Activated CD4-positive, alpha-beta T cell treated with anti-CD3 and anti-CD28 coated beads, Interleukin-2, amount 50 U/mL, for 24 hours (primary cell): ENCODE data around the gene PAM.

Experiments used
- DNase-seq, 2 donors: peaks; one replicate each; pipeline ENCODE4 v3.0.0-alpha.2; 2020; ENCODE audit warnings: low read depth in 1 of 2, low spot score in 1 of 2

PAM gene

DNA sequence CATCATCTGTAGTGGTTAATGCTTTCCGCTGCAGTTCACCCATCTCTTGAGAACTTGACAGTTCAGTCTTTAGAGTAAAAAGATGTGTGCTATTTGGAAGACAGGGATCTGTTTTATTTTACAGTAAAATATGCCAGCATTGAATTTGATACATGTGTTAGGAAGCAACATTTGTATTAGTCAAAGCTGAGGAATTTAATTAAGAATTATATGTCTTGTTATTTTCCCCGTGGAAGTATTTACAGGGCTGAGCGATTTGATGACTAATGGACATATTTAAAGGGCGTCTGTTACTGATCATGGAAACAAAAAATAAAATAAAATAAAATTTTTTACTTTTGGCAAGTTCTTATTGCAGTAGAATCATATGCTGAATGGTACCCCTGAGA, 101.3 kb downstream of the PAM start:
- DNase-seq: no peak

DNA sequence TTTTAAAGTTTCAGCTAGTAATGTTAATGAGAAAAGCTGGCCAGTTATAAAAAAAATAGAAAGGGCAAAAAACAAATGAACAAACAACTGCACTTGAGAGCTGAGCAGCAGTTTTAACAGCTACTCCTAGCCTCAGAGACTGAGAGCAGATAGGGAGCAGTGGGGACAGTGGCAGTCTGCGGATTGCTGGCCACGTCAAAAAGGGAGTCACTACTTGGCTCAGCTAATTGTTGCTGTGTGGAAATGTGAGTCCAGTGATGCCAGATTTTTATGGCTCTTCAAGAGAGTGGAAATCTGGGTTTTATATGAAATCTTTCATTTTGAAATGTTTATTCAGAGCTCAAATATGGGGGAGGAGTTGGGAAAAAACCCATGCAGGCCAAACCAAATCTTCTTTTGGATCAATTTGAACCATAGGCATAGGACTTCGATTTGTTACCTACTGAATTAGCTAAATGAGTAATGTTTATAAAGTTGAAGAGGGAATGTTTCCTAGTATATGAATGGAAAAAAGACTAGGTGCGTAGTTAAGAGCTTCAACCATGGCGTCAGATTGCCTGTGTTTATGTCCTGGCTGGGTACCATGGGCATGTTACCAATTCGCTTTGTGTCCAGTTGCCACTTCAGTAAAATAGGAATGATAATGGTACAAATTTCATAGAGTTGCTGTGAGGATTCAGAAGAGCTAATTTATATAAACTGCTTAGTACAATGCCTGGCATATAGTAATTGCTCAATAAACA, 102.1 kb downstream of the PAM start:
- no peak for DNase-seq

DNA sequence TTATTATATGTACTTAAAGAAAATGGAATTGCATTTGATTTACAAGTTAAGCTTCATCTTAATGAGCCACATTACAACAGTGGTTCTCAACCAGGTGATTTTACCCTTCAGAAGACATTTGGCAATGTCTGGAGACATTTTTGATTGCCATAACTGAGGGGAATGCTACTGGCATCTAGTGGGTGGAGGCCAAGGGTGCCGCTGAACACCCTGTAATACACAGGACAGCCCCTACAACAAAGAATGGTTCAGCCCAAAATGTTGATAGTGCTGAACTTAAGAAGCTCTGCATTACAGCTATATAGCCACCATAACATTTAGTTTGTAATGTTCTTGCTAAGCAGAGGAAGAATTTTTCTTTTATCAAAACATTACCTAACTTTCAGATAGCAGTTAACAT, 103.1 kb downstream of the PAM start:
- no peak for DNase-seq

DNA sequence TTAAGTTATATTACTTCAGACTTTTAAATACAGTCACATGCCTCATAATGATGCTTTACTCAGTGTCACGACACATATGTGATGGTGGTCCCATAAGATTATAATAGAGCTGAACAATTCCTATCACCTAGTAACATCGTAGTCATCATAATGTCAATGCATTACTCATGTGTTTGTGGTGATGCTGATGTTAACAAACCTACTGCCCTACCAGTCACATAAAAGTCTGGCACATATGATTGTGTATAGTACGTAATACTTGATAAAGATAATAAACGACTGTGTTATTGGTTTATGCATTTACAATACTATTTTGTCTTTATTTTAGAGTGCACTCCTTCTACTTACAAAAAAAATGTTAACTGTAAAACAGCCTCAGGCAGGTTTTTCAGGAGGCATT, 103.7 kb downstream of the PAM start:
- no peak for DNase-seq

DNA sequence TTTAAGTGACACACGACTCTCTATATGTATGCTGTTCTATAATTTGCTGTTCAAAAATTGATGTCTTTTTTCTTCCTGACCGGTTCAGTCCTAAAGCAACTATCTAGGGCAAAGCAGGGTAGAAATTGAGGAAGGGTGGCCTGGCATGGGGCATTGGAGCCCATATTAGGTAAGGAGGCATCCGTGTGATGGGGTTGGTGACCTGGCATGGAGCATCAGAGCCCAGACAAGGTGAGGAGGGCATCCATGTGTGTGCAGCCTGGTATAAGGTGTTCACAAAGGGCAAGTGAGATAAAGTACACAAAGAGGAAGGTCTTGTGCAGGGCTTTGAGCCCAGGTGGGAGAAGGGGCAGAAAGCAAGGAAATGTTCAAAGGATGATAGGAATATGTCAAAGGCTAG, 104.9 kb downstream of the PAM start:
- DNase-seq: no peak

DNA sequence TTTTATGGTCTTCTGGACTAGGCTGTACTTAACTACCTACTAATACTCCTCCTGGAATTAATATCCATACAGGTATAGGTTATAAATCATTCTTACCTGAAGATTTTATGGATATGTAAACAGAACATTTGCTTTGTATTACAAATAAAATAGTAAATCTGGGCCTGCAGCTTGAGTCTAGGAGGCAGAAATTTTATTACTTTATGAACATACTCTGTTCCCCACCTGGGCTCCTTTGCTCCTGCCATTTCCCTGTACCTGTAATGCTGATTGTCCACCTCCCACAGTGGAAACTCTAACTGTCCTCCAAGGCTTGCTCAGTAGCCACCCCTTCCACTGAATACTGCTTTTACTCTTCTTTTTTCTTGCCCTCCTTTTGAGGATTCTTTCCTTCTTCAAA, 108.0 kb downstream of the PAM start:
- no peak for DNase-seq

DNA sequence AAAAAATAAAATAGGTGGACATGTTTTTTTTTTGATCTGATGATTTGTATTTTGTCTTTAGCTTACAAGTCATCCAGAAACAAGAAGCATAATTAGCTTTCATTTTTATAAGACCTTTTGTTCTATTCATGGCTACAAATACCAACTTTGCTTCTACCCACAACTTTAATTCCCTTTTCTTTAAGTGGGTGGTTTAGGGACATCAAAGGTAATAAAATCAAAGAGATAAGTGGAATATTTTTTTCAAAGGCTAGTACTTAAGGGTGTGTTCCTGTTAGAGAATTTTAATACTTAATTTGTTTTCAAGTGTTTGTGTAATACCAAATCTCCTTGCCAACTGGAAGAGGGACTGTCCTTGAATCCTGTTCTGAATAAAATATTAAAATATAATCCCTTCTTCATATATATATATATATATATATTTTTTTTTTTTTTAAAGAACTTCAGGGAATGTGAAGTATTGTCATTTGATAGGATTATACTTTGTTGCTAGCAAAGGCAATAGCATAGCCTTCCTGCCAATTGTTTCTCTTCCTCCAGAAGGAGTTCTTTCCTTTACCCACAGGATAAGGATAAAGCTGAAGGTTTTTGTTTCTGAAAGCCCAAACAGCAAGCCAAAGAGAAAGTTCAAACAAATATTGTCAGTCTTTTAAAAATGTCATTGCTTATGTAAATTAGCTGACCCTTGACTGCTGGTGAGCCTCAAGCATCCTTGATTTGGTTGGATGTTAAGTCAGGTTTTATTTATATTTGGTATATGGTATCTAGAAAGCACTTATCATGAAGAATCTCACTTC, 108.9 kb downstream of the PAM start:
- no peak for DNase-seq

DNA sequence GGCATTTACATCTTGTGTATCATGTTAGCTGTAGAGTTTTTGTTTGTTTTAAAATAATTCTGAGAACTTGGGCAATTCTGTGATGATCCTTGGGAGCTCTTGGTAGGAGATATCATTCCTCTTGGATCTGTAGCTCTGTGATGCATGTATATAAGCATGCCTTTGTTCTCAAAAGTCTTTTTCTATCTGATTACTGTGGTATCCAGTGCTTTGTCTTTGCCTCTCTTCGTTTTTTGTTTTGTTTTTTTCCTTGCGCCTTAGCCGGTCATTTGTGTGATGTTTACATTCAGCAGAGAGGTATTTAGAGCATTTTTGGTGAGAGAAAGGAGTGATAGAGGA, 110.0 kb downstream of the PAM start:
- DNase-seq: no peak

DNA sequence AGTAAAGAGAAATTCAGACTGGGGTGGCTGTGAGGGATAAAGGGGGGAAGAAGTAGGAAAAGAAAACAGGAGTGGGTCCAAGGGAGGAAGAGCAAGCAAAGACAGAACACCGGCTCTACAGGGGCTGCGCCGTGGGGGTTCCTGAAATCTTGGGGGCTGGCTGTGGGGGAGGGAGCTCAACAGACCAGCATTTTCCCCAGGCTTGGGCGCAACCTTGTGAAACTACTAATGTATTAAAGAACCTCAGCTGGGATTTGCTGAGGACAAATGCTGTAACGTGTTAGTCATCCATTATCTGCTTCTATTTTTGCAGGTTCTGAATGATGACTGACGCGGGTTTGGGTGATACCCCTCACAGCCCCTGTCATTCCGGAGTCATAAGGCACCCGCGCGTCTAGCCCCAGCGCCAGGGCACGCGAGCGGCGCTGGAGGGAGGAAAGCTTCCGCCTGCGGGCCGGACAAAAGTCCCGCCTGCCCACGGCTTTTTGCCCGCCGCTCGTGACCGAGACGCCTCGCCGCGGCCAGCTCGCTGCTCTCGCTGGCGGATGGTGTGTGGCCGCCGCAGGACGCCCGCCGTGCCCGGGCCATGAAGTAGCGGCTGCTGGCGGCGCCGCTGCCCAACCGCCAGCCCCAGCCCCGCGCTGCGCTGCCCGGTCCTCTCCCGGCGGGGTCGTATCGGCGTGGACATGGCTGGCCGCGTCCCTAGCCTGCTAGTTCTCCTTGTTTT, 110.6 kb downstream of the PAM start:
- DNase-seq: peak in 1 of 2 donors; percentile 38

DNA sequence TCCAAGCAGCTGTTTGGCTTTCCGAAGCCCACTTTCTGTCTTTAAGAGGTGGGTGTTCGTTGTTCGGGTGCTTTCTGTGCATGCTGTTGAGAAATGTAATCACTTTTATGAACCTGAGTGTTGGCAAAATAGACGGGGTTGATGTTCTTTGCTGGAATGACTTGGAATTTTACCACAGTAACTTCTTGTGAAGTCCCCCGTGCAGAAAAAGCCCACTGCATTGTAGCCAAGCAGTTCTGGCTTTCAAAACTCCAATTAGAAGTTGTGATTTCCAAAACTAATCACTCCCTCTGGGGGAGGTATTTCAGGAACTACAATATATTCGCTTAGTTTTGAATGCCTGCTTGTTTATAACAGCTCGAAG, 111.1 kb downstream of the PAM start:
- DNase-seq: no peak

DNA sequence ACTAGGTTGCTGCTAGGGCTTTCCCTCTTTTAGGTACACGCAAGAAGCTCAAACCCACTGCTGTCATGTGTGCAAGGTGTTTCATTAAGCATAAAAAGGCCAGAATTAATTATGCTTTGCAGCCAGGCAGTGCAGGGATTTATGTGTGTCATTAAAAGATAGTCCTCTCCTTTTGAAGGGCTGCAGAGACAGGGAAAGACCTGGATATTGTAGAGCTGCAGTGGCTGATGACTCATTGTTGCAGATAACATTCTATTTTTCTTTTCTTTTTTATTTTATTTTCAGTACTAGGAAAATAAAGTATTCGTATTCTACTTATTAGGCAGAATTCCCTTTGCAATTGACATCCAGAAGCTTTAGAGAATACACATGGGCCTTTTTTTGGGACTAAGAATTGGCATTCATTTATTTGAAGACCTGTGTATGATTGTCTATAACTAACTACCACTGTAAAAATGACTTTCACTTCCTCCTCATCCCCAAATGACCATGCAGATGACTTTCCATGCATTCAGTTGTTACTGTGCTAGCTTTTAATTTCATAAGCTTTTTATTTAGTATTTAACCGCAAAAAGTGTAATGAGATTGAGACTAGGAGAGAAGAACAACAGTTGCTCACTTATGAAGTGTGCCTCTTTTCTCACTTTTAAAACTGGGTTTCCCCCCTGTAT, 113.0 kb downstream of the PAM start:
- DNase-seq: no peak

DNA sequence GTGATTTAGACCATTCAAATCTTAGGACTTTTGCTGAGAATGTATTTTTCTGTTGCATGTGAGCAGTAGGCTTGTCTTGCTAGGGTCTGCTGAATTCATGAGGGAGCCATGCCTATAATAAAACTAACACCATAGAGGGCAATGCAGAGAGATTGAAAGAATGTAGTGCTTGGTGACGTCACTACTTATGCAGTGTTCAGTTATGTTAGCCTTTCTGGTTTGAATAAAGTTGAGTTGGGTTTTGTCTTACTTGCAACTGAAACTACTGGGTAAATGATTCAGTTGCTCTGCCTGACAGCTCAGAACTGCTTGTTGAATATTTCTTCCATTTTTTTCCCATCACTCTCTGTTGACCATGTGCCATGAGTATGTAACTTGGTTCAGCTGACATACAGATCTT, 114.1 kb downstream of the PAM start:
- DNase-seq: no peak

DNA sequence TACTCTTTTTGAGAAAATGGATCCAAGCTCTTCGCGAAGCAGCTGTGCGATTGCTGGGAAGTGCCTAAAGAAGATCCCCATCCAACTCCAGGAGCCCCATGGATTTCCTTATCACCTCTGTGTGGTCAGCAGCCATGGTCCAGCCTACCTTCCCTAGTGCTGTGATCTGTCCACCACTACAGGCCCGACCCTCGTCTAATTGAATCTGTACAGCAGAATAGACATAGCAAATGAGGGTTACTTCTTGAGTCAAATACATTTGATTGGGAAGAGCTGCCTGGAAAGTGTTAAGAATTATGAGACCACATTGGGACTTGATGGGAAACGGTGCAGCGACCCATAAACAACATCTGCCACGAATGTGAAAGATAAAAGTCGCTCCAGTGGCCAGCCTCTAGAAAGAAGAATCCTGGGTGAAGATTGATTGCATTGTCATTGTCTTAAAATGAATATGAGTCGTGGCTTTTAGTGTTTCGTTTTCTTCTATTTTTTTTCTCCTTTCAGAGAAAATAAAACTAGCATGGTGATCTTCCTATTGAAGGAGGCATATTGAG, 118.4 kb downstream of the PAM start:
- no peak for DNase-seq

DNA sequence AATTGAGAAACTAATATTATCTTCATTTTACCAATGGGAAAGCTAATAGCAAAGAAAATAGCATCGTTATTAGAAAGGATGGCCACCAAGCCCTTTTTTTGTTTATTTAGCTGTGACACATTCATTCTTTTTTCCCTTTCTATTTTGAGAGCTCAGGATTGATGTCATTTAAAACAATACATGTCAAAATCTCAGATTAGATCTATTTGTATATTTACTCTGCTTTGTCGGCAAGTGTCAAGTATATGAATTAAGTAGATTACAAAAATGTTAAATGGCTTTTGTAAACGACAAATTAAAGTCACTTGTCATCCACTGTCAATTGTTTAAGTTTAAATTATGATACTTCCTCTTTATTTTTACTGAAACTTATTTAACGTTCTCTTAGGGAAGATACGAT, 118.9 kb downstream of the PAM start:
- DNase-seq: no peak

DNA sequence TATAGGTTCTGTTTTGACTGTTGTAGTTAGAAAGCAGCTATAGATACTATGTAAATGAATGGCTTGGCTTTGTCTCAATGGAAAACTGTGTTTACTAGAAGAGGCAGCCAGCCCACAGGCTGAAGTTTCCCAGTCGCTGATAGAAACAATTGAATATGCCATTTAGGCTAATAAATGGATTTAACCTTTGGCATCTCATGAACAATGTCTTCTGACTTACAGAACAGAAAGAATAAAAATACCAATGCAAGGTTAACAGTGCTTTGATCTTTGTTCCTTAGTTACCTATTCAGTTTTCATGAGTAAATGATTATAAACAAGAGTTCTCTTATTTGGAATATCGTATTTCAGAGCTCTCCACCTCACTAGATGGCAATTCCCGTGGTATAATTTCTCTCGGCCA, 120.6 kb downstream of the PAM start:
- DNase-seq: no peak

DNA sequence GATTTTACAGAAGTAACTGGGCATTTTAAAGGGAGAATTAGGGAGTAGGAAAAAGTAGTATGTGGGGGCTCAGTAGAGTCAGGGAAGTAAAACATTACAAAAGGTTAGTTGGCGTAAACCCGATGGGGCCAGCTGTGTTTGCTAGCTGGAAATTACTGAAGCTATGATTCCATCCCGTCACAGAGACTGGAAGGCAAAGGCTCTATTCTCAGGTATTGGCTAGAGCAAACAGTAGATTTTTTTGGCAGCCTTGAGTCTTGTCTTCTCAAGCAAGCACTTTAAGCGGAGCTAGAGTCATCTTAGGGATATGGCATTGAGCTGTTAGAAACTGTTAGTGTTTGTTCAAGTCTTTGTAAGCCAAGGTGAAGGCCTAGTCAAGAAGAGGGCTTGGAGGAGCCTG, 121.5 kb downstream of the PAM start:
- no peak for DNase-seq

DNA sequence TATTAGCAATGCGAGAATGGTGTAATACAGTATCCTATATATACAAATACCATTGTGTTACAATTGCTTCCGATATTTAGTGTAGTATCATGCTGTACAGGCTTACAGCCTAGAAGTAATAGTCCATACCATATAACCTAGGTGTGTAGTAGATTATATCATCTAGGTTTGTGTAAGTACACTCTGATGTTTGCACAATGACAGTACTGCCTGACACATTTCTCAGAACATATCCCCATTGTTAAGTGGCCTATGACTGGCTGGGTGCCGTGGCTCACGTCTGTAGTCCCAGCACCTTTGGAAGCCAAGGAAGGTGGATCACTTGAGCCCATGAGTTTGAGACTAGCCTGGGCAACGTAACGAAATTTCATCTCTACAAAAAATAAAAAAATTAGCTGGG, 124.6 kb downstream of the PAM start:
- no peak for DNase-seq

DNA sequence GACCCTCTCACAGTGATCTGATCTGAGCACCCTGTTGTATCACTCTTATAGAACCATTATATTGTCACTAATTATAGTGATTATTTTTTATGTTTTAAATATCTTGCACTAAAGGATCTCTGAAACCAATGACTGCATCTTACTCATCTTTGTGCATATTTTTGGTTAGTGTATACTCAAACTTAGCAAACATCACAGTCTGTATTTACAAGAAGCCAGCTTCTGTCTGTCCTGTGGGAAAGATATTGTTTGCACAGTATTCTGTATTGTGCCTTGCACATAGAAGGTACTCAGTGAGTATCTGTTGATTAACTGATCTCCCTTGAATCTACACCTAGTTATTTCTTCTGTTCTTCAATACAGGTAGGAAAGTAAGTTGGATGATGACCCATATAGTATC, 131.5 kb downstream of the PAM start:
- no peak for DNase-seq

DNA sequence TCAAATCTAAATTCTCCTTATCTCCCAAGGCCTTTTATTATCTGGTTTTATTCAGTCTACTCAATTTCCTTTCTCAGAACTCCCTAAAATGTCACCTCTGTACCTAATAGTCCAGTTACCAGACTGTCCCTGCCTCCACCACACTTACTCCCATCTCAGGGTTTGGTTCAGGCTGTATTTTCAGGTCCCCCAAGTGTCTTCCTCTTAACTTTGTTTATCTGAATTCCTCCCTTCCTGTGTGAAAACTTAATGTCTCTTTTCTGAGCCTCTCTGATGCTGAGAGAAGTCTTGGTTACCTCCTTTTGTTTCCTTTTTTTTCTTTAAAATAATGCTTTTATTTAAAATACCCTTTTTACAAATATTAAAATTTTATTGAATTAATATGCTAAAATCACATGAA, 133.4 kb downstream of the PAM start:
- no peak for DNase-seq

DNA sequence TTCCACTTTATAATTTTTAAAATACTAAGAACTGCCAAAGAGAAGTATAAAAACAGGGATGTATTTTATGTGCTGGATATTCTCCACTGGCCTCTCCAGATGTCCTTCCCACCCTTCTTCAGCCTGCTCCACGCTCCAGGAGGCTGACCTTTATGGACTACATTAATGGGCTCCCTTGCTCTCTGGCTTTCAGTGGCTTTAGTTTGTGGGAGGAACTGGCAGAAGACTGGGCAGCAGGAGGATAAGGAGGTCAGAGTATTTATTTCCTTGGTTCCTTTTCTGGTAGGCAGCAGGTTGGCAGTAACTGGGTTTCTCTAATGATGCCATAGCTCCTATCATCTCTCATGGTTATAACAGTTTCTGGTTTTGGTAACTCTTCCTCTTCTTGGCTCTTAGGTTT, 133.9 kb downstream of the PAM start:
- no peak for DNase-seq

DNA sequence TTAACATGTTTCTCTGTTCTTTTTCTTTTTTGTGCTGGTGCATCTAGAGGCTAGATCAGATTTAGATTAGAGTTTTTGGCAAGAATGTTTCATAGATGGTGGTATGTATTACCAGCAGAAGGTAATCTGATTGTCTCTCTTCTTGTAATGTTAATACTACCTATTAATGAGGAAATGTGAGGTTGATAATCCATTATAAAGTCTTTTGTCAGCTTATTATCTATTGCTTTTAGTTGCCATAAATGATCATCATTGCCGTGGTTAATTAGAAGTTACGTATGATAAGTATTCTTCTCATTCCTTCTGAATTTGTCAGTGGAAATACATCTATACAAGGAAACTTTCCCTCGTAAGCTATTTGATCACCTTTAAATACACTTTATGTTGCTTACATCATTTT, 135.0 kb downstream of the PAM start:
- no peak for DNase-seq

DNA sequence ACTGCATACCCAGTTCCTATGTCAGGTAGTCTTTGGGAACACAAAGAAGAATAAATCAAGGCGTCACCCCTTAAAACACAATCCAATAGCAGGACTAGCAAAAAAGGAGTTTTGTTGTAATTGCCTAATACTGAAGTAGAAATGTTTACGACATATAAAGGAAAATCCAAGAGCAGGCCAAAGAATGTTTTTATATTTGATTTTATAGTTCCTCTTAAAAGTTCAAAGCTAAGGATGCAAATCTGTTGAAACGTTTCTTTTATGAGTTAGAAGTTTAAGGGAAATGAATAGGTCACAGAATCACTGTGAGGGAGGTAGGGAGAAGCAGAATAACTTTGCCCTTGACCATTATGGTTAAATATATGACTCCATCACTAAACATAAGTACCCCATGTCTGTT, 136.1 kb downstream of the PAM start:
- no peak for DNase-seq
